GM18861 (cell line): ENCODE measurements around the gene DEGS1.

Experiments used
- ATAC-seq: cut with Tn5 transposase; IDR thresholded peaks from one replicate; pipeline ENCODE4 v1.9.1; 2021; ENCODE audit not compliant: unreplicated experiment

The DEGS1 gene

DNA sequence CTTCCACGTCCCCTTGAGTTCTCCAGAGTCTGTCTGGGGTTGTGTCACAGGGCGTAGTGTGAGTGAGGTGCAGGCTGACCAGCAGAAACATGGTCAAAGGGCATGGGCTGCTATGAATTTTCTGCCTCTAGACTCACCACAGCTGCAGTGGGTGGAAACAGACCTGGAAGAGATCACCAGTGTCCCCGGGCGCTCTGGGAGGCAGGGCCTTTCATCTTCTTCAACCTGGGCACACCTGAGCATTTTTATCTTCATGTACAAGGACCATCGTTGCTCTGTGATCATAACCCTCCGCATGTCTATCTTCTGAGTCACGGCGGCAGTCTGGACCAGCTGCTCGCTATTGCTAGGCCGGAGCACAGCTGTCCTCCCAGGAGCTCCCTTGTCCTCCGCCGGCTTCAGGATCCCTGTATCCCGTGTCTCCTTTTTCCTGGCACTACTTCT lies 29.6 kb downstream of the DEGS1 start:
- ATAC-seq, result no peak

DNA sequence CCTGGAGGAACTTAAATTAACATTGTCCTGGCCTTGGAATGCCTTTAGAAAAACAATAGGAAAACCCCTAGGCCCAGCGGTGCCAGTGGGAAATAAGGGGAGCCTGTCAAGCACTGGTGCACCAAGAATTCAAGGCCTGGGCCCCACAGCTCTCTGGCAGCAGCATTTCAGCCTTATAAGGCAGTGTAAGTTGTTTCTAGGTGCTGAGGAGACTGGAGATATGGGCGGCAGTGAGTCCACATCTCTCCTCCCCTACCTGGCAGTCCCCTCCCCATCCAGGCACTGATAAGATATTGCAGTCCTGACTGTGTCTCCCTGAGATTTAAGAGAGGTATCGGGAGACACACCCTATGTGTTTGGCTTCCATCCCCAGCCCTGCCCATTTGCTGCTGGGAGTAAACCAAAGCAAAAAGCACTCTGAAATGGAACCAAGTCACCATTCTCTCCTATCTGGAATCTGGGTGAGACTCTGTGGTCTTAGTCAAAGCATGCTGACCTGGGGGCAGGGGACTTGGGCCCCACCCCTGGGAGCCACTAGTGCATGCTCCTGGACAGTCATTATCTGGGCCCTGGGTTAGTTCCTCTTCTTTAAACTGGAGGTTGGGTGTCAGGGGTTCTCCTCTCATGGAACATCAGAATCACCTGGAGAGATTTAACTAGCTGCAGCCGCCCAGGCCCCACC lies 30.5 kb downstream of the DEGS1 start:
- ATAC-seq, result peak; percentile 37

DNA sequence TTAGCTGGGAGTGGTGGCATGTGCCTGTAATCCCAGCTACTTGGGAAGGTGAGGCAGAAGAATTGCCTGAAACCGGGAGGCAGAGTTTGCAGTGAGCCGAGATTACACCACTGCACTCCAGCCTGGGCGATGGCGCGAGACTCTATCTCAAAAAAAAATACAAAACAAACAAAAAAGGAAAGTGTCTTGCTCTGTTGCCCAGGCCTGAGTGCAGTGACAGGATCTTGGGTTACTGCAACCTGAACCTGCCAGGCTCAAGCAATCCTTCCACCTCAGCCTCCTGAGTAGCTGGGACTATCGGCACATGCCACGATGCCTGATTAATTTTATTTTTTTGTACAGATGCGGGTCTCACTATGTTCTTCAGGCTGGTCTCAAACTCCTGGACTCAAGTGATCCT lies 33.3 kb downstream of the DEGS1 start:
- no peak for ATAC-seq

DNA sequence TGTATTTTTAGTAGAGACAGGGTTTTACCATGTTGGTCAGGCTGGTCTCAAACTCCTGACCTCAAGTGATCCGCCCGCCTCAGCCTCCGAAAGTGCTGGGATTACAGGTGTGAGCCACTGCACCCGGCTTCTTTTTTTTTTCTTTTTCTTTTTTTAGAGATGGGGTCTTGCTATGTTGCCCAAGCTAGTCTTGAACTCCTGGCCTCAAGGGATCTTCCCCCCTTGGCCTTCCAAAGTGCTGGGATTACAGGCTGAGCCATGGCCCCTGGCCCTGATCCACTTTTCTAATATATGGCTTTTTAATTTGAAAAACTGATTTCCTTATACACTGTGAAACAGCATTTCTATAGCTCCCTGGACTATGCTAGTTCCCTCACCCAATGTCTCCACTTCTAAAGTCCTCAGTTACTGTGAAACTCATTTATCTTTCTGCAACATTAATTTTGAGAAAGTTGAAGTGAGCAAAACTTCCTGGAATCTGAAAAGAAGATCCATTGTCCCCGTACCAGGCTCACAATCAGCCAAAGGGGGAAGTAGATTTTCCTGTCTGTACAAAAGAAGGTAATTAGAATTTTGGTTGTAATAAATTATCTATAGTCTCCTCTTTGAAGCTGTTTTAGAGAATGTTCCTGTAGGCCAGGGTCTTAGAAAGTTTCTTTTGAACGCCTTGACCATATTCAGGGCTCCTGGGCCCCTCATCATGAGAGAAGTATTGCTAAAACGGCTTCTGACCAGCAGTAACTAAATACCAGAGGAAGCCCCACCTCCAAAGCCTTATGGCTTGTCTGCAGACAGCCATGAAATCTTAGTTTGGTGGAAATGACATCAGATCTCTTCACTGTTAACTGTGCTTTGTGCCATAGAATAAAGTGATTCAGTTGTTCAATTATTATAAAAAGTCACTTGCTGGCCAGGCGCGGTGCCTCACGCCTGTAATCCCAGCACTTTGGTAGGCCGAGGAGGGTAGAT lies 34.9 kb downstream of the DEGS1 start:
- ATAC-seq, result no peak

DNA sequence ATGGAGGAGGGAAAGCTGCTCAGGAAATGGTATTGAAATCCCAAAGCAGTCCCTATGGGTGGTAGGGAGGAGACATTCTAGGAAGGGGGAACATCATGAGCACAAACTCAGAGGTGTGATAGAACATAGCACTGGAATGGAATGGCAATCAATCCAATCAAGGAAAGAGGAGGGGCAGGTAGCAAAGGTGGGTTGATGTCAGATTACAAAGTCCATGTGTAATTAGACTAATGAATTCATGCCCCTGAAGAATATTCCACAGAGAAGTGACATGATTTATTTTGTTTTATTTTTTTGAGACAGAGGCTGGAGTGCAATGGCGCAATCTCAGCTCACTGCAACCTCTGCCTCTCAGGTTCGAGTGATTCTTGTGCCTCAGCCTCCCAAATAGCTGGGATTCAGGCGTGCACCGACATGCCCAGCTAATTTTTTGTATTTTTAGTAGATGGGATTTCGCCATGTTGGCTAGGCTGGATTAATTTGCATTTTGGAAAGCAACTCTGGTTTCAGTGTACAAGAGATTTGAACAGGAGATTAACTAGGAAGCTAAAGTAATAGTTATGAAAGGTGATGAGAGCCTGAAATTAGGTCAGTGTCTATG lies 36.1 kb downstream of the DEGS1 start:
- no peak for ATAC-seq

DNA sequence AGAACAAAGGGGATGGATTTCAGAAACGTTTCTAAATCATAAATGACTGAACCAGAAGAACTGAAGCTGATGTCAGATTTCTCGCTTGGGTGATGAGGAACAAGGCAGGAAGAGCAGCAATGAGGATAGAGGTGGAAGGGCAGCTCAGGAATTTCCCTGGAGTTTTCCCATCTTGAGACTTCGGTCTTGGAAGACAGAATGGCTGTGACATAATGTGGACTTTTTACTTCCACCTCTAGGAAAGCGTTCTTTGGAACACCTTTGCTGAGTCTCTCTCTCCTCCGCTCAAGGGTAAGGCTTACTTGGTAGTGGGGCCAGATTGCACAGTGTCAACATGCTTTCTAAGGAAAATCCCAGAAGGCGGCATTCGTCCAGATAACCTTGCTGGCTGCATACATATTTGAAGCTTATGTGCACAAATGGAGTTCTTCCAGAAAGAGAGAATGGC lies 36.6 kb downstream of the DEGS1 start:
- ATAC-seq, result no peak

DNA sequence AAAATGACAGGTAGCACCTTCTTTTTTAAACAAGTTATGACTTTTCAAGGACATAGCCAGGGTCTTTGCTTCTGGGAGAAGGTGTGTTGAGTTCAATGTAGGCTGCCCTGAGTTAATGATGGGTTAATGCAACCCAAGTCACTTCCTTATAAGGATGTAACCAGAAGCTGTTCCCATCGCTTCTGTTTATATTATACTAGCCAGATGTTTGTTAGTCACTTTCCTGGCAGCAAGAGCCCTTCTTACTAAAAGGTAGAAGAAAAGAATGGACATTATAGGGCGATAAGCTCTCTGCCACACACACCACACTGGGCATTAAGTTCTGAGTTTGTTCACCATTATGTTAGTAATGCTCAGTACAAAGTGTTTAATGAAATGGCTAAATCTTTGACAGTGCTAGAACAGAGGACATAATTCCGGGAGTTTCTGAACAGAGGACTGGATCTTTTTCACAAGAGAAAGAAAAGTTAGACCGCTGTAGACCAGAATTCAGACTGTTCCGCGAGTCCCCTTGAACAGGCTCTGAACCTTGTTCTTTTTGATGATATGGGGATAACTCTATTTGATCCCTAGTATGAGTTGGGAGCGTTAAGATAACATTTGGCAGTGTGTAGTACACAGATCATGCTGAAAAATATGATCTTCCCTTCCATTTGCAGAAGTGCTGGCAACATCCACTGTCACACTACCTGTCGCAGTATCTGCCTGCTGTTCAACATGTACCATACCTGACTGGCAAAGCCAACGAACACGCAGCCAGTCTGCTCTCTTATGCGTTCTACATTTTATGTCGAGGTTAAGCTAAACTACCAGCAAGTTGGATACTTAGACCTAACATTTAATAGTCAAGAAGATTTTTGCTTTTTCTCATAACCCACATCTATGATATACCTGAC lies 41.0 kb downstream of the DEGS1 start:
- no peak for ATAC-seq

DNA sequence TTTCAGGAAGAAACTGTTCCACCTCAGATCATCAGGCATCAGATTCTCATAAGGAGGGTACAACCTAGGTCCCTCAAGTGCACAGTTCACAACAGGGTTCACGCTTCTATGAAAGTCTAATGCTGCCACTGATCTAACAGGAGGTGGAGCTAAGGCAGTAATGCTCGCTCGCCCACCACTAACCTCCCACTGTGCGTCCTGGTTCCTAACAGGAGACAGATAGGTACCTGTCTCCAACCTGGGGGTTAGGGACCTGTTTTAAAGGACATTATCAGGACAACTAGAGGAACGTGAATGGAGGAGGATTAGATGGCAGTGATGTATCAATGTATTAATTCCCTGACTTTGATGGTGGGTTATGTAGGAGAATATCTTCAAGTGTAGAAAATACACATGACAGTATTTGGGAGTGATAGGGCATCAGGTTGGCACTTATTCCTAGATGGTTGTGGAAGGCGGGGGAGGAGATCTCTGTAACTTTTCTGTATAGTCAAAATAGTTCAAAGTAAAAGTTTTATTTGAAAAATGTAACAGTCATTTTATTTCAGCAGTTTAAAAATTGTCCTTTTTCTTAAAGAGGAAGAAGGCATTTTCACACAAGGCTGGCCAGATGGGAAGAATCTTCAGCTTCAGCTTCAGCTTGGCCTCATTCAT lies 43.9 kb downstream of the DEGS1 start:
- ATAC-seq, result no peak

DNA sequence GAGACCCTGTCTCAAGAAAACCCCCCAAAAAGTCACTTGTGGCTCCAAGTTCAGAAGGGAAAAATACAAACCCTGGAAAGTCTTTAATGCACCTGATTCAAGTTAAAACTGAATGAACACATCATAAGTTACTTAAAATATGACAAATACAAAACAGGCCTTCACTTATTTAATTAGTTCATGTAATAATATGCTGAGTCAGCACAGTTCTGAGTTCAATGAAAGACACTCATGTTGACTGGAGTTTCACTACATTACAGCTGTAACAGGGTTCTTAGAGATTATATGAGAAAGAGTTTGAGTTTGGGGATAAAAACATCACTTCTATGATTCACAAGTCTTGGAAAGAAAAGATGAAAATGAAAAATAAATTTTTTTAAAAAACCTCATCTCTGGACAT lies 51.0 kb downstream of the DEGS1 start:
- ATAC-seq, result no peak

DNA sequence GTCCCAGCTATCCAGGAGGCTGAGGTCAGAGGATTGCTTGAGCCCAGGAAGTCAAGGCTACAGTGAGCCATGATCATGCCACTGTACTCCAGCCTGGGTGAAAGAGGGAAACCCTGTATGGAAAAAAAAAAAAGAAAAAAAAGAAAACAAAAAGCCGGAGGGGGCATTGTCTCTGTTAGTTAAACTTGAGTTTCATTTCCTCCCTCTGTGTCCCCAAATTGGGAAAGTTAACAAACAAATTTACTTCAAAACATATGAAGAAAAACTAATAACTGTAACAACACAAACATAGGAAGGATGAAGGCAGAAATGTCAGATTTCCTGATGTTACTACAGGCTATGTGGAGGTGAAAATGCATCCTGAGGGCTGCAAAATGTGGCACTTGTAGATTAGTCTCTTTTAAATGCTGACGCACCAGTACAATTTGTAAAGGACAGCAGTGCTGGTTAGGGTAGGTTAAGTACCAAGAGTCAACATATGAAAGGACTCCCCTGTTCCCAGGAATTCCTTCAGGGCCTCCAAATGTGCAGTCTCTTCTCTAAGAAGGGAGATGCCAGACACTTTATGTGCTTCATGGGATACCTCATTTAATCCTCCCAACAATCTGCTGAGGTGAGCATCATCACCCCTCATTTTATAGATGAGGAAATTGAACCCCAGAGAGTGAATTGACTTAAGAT lies 52.9 kb downstream of the DEGS1 start:
- no peak for ATAC-seq

DNA sequence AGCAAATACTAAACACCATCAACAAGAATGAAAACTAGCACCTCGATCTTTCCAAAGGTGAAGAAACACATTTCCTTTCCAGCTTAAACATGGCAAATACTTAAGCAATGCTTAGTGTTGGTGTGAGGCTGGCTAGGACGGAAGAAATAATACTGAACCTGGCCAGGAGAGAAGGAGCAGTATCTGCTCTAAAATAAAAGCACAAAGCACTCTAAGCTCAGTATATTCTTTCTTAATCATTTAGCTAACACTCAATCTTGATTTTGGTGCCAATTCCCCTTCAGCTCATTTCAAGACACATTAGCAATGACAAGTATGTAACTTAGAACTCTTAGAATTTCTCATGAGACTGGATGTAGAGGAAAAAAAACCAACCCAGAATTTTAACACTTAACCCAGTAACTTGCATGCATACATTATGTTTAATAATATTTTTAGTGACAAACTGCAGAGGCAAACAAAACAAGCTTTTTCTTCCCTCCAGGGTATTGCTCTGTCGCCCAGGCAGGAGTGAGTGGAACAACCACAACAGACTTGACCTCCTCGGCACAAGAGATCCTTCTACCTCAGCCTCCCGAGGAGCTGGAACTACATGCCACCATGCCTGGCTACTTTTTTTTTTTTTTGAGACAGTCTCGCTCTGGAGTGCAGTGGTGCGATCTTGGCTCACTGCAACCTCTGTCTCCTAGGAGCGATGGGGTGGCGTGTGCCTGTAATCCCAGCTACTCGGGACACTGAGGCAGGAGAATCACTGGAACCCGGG lies 54.3 kb downstream of the DEGS1 start:
- no peak for ATAC-seq

DNA sequence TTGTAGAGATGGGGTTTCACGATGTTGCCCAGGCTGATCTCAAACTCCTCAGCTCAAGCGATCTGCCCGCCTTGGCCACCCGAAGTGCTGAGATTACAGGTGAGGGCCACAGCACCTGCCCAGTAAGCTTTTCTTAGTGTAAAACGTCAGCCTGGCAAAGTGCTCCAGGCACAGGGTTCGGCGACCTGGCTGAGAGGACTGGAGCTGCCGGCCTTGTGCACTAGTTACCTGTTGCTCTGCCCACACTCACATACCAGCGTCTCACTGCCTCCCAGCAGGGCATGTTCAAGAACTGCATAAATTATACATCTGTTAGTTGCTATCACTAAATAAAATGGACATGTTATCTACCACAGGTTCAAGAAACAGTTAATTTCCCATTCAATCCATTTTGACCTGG lies 55.2 kb downstream of the DEGS1 start:
- ATAC-seq, result no peak

DNA sequence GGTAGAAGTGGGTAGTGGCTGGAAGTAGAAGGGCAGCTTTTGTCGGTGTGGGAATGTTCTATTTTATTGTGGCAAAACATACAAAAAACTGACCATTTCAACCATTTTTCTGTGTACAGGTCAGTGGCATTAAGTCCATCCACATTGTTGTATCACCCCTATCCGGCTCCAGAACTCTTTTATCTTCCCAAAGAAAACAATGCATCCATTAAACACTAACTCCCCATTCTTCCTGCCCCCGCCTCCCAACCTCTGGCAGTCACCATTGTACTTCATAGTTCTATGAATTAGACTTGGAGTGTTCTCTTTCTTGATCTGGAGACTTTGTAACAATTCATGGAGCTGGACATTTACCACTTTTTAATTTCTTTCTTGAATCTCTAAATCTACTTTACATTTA lies 55.7 kb downstream of the DEGS1 start:
- no peak for ATAC-seq
